ENCODE data around the gene KCNMB2.
A peak's percentile ranks its signal among the peaks of the same experiment; 100 is the strongest.

KCNMB2 gene

GRCh38 chr3:178749471-178749870 is 213.2 kb downstream of the KCNMB2 start:
- no peak for DNase-seq (ENCODE audit: low read depth in 2 of 3, low spot score in 1 of 3)

- no peak for DNase-seq (ENCODE audit: low read depth in 2 of 3, low spot score in 1 of 3)
Observed at GRCh38 chr3:178750639-178751300, 214.5 kb downstream of the KCNMB2 start.

- DNase-seq (ENCODE audit: low read depth in 2 of 3, low spot score in 1 of 3) = no peak
Observed at GRCh38 chr3:178752843-178753242, 216.6 kb downstream of the KCNMB2 start.

GRCh38 chr3:178754852-178755510 is 218.7 kb downstream of the KCNMB2 start:
- DNase-seq (ENCODE audit: low read depth in 2 of 3, low spot score in 1 of 3) = no peak

- DNase-seq (ENCODE audit: low read depth in 2 of 3, low spot score in 1 of 3) = no peak
Observed at GRCh38 chr3:178761024-178761423, 224.8 kb downstream of the KCNMB2 start.

GRCh38 chr3:178761461-178761860 is 225.2 kb downstream of the KCNMB2 start:
- no peak for DNase-seq (ENCODE audit: low read depth in 2 of 3, low spot score in 1 of 3)

- DNase-seq (ENCODE audit: low read depth in 2 of 3, low spot score in 1 of 3) = no peak
Observed at GRCh38 chr3:178762385-178762784, 226.1 kb downstream of the KCNMB2 start.

- DNase-seq (ENCODE audit: low read depth in 2 of 3, low spot score in 1 of 3) = no peak
Observed at GRCh38 chr3:178765472-178765871, 229.2 kb downstream of the KCNMB2 start.

GRCh38 chr3:178767581-178767980 is 231.3 kb downstream of the KCNMB2 start:
- no peak for DNase-seq (ENCODE audit: low read depth in 2 of 3, low spot score in 1 of 3)

- DNase-seq (ENCODE audit: low read depth in 2 of 3, low spot score in 1 of 3) = no peak
Observed at GRCh38 chr3:178768072-178768864, 232.0 kb downstream of the KCNMB2 start.

- DNase-seq (ENCODE audit: low read depth in 2 of 3, low spot score in 1 of 3) = no peak
Observed at GRCh38 chr3:178771511-178771910, 235.3 kb downstream of the KCNMB2 start.

- DNase-seq (ENCODE audit: low read depth in 2 of 3, low spot score in 1 of 3) = no peak
Observed at GRCh38 chr3:178772746-178773145, 236.5 kb downstream of the KCNMB2 start.

- no peak for DNase-seq (ENCODE audit: low read depth in 2 of 3, low spot score in 1 of 3)
Observed at GRCh38 chr3:178773358-178773757, 237.1 kb downstream of the KCNMB2 start.

GRCh38 chr3:178777718-178778411 is 241.6 kb downstream of the KCNMB2 start:
- peak in 1 of 3 donors; percentile 0 for DNase-seq (ENCODE audit: low read depth in 2 of 3, low spot score in 1 of 3)

- no peak for DNase-seq (ENCODE audit: low read depth in 2 of 3, low spot score in 1 of 3)
Observed at GRCh38 chr3:178778589-178778988, 242.4 kb downstream of the KCNMB2 start.

GRCh38 chr3:178785961-178786360 is 249.7 kb downstream of the KCNMB2 start:
- DNase-seq (ENCODE audit: low read depth in 2 of 3, low spot score in 1 of 3) = no peak

GRCh38 chr3:178787960-178788359 is 251.7 kb downstream of the KCNMB2 start:
- no peak for DNase-seq (ENCODE audit: low read depth in 2 of 3, low spot score in 1 of 3)

GRCh38 chr3:178794711-178795110 is 258.5 kb downstream of the KCNMB2 start:
- DNase-seq (ENCODE audit: low read depth in 2 of 3, low spot score in 1 of 3) = no peak

GRCh38 chr3:178795349-178795748 is 259.1 kb downstream of the KCNMB2 start:
- no peak for DNase-seq (ENCODE audit: low read depth in 2 of 3, low spot score in 1 of 3)

GRCh38 chr3:178802259-178802658 is 266.0 kb downstream of the KCNMB2 start:
- no peak for DNase-seq (ENCODE audit: low read depth in 2 of 3, low spot score in 1 of 3)

- no peak for DNase-seq (ENCODE audit: low read depth in 2 of 3, low spot score in 1 of 3)
Observed at GRCh38 chr3:178802993-178803693, 266.9 kb downstream of the KCNMB2 start.

Data from stimulated activated CD4-positive, alpha-beta T cell treated with anti-CD3 and anti-CD28 coated beads, Interleukin-12 subunit alpha, Interleukin-12 subunit beta, amount 100 ng/mL, for 48 hours (primary cell).